ENCODE measurements around the gene AHCYL1. TPM values are rescaled to one million over a fixed set of nuclear protein-coding genes. Genes with fewer than 3 reads are reported as not detected.

AHCYL1 gene
- total and polyA plus RNA-seq, 10 of the 15 experiments (the other 5 are each of a cell fraction or from before 2014, with no cell fraction given): 24.7 to 73.6 (median 46.8) TPM

DNA sequence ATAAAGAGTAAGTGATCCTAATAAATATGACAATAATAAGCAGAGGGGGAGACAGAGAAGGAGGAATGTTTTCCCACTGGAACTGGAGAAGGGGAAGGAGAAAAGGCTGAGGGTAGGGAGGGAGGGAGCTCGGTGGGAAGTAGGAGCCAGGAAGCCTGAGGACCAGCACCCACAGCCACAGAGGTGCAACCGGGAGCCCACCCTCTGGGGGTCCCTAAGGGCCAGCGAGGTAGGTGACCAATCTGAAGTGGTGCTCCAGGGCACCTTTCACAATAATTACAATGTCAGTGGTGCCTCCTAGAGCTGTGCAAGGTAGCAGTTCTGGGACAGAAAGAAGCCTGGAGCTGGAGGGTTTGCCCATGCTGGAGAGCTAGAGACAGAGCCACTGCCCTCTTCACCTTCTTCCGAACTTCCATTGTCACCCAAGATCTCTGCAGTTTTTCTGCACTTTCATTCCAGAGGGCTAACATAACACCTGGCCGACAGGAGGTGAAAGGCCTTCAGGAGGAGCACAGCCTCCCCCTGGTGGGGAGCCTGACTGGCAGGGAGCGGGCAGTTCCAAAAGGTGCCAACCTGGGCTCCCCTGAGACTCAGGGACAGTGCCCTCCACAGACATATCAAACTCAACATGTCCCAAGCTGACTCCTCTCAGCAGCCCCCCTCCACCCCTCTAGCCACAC, 4.1 kb upstream of the AHCYL1 start:
- H3K79me2 ChIP-seq (ENCODE audit: control insufficient read depth, insufficient read depth, low read length): peaks cover 9% of the 10 kb centered on the region
- DNase-seq (ENCODE audit: low read depth, low spot score): no peak
- SMC1A ChIA-PET (ENCODE audit: uncharacterized antibody, unreplicated experiment): interaction anchor here (1.0 to 13.9 kb wide), 6 partner anchors 8 to 340 kb away, joined by 3 to 431 read pairs (median 4); no protein-coding TSS in a partner anchor
- H2AFZ ChIP-seq (ENCODE audit: control insufficient read depth, low read depth, low read length): no peak overlapping the region
- POLR2A ChIA-PET: interaction anchor here (0.8 kb wide), 1 partner anchor 190 kb away, joined by 3 read pairs; no protein-coding TSS in a partner anchor
- H3K9me3 ChIP-seq (replicated peaks; ENCODE audit: control insufficient read depth, insufficient read depth, low read length): no peaks in the 10 kb centered on the region; the same call in 2 of the 3 replicates
- no peak for FAIRE-seq
- no peak overlapping the region for H3K4me3 ChIP-seq
- peaks cover 4% of the 10 kb centered on the region; the same call in 1 of the 2 replicates for H3K4me1 ChIP-seq (ENCODE audit: control insufficient read depth, insufficient read depth, low read length)
- no peaks in the 10 kb centered on the region; a peak in 2 of 4 replicates for H3K27me3 ChIP-seq (replicated peaks in 1 of 2; ENCODE audit: control insufficient read depth in 2 of 2, insufficient read depth in 2 of 2, low read length in 1 of 2)
- no peaks in the 10 kb centered on the region for H4K20me1 ChIP-seq (ENCODE audit: control insufficient read depth, insufficient read depth)
- in situ Hi-C loops (cut with MboI) (loop anchor here (5.0 kb wide), 1 partner anchor 203 kb away; no protein-coding TSS in a partner anchor), intact Hi-C loops (cut with micrococcal nuclease; ENCODE audit: unreplicated experiment) (loop anchor here (5.0 kb wide), 3 partner anchors 68 to 338 kb away; partner anchors contain the start of genes CSF1 and GSTM4)
- WGBS (ENCODE audit: insufficient coverage, insufficient replicate concordance, low lambda C conversion rate, missing lambda C conversion rate): 12% methylated on average over 6 of the region's 6 CpGs
- ATAC-seq: no peak
- no peaks in the 10 kb centered on the region for H3K36me3 ChIP-seq (ENCODE audit: control insufficient read depth in 2 of 2, insufficient read depth in 2 of 2, low read length in 1 of 2)
- BruUV-seq (replicated peaks): no TSS peak
- H3K4me2 ChIP-seq (ENCODE audit: control insufficient read depth, insufficient read depth): no peak overlapping the region
- H3K9ac ChIP-seq (ENCODE audit: control insufficient read depth, insufficient read depth, low read length): no peak overlapping the region
- CTCF ChIA-PET: interaction anchor here (0.9 to 16.8 kb wide), 10 partner anchors 30 to 437 kb away, joined by 3 to 759 read pairs (median 4); no protein-coding TSS in a partner anchor
- TF ChIP-seq ATF7 (IDR thresholded peaks at IDR 0.05; ENCODE audit: low read depth) (no peak), RBBP5 (conservative IDR thresholded peaks at IDR 0.05) (no peak), SMC3 (IDR thresholded peaks at IDR 0.05; ENCODE audit: borderline replicate concordance, low read length) (peak; percentile 64), RFX5 (IDR thresholded peaks at IDR 0.05; ENCODE audit: low read depth, low read length) (no peak), NFIC (IDR thresholded peaks at IDR 0.05; ENCODE audit: low read depth, low read length) (no peak), RAD21 (IDR thresholded peaks at IDR 0.05; ENCODE audit: insufficient read depth, low read depth, low read length) (peak; percentile 70)
- TF ChIP-seq, protein P1, sequence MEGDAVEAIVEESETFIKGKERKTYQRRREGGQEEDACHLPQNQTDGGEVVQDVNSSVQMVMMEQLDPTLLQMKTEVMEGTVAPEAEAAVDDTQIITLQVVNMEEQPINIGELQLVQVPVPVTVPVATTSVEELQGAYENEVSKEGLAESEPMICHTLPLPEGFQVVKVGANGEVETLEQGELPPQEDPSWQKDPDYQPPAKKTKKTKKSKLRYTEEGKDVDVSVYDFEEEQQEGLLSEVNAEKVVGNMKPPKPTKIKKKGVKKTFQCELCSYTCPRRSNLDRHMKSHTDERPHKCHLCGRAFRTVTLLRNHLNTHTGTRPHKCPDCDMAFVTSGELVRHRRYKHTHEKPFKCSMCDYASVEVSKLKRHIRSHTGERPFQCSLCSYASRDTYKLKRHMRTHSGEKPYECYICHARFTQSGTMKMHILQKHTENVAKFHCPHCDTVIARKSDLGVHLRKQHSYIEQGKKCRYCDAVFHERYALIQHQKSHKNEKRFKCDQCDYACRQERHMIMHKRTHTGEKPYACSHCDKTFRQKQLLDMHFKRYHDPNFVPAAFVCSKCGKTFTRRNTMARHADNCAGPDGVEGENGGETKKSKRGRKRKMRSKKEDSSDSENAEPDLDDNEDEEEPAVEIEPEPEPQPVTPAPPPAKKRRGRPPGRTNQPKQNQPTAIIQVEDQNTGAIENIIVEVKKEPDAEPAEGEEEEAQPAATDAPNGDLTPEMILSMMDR (IDR thresholded peaks at IDR 0.05 in 2 of 3, conservative IDR thresholded peaks at IDR 0.05 in 1 of 3; ENCODE audit: control insufficient read depth in 2 of 3, extremely low read depth in 1 of 3, insufficient read depth in 1 of 3, low read depth in 3 of 3, low read length in 3 of 3): peak; percentile 38 to 56 (median 46); a peak in 5 of 6 replicates
- H3K27ac ChIP-seq (ENCODE audit: control insufficient read depth, insufficient read depth): no peak overlapping the region
- RAD21 ChIA-PET (ENCODE audit: unreplicated experiment): interaction anchor here (0.8 to 15.4 kb wide), 4 partner anchors 113 to 341 kb away, joined by 3 to 390 read pairs (median 3); no protein-coding TSS in a partner anchor

All from GM12878 (cell line).